ENCODE data around the gene LBX1.

DNA sequence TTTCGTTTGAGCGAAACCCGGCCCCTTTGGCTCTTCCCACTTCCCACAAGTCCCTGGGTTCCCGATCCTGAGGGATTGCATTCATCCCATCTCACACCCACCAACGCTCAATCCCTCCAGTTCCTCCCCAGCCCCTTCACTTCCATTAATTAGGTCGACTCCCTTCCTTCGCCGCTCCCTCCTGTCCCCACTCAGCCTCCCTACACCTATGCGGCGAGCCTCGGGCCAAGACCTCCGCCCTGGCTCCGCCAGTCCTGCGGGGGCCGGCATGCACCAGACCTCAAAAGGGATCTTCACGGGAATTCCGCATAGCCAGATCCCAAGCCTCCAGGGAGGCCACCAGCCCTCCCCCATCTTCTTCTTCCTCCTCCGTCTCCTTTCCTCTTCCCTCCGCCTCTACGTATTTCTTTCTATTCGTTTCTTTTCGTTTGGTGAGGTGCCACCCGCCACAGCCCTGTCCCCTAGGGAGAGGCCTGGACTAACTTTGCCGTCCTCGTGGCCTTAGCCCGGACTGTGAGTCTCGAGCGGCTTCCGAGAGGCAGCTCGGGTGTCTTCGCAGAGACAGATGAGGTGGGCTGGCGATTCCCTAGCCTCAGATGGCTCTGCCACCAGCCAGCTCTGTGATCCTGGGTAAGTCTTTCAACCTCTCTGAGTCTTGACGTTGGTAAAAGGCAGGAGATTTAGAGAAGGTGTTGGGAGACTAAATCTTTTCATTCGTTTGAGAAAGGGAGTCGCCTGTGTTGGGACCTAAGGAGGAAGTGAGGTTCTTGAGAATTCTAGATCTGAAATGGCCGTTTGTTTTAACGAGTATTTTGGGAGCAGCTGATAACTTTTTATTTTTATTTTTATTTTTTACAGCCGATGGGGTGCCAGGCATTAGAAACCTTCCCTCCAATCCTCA, 8.1 kb upstream of the LBX1 start:
- TF ChIP-seq, protein P1, sequence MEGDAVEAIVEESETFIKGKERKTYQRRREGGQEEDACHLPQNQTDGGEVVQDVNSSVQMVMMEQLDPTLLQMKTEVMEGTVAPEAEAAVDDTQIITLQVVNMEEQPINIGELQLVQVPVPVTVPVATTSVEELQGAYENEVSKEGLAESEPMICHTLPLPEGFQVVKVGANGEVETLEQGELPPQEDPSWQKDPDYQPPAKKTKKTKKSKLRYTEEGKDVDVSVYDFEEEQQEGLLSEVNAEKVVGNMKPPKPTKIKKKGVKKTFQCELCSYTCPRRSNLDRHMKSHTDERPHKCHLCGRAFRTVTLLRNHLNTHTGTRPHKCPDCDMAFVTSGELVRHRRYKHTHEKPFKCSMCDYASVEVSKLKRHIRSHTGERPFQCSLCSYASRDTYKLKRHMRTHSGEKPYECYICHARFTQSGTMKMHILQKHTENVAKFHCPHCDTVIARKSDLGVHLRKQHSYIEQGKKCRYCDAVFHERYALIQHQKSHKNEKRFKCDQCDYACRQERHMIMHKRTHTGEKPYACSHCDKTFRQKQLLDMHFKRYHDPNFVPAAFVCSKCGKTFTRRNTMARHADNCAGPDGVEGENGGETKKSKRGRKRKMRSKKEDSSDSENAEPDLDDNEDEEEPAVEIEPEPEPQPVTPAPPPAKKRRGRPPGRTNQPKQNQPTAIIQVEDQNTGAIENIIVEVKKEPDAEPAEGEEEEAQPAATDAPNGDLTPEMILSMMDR (IDR thresholded peaks at IDR 0.05): no peak
- TF ChIP-seq POLR2A (IDR thresholded peaks at IDR 0.05): no peak
